Measurements from ENCODE around the gene SLC35G3.
"Not testable (repeated sequence)": the region's sequence is repeated elsewhere in the genome, so short reads cannot be mapped to it uniquely, and the experiment has no call there.

SLC35G3 gene

GRCh38 chr17:35174835-35175334 is 19.3 kb downstream of the SLC35G3 start:
- no peak for DNase-seq (ENCODE audit: extremely low read depth, low read depth)
- H3K4me3 ChIP-seq (replicated peaks; ENCODE audit: low read depth, low read length) = no peak overlapping the region
- TF ChIP-seq CTCF (IDR thresholded peaks at IDR 0.05; ENCODE audit: low read depth, low read length, missing control alignments) = no peak

GRCh38 chr17:35172321-35172720 is 21.9 kb downstream of the SLC35G3 start:
- H3K4me3 ChIP-seq (replicated peaks; ENCODE audit: low read depth, low read length); DNase-seq (ENCODE audit: extremely low read depth, low read depth): not testable (repeated sequence)

GRCh38 chr17:35171834-35172233 is 22.4 kb downstream of the SLC35G3 start:
- H3K4me3 ChIP-seq (replicated peaks; ENCODE audit: low read depth, low read length) = no peak overlapping the region
- TF ChIP-seq CTCF (IDR thresholded peaks at IDR 0.05; ENCODE audit: low read depth, low read length, missing control alignments) = no peak
- no peak for DNase-seq (ENCODE audit: extremely low read depth, low read depth)

GRCh38 chr17:35170968-35171771 is 23.0 kb downstream of the SLC35G3 start:
- DNase-seq (ENCODE audit: extremely low read depth, low read depth) = no peak
- H3K4me3 ChIP-seq (replicated peaks; ENCODE audit: low read depth, low read length) = no peak overlapping the region
- no peak for TF ChIP-seq CTCF (IDR thresholded peaks at IDR 0.05; ENCODE audit: low read depth, low read length, missing control alignments)

GRCh38 chr17:35169835-35170363 is 24.3 kb downstream of the SLC35G3 start:
- no peak for DNase-seq (ENCODE audit: extremely low read depth, low read depth)

GRCh38 chr17:35167666-35168065 is 26.5 kb downstream of the SLC35G3 start:
- H3K4me3 ChIP-seq (replicated peaks; ENCODE audit: low read depth, low read length) = no peak overlapping the region
- no peak for TF ChIP-seq CTCF (IDR thresholded peaks at IDR 0.05; ENCODE audit: low read depth, low read length, missing control alignments)
- no peak for DNase-seq (ENCODE audit: extremely low read depth, low read depth)

More at GRCh38 chr17:35169835-35170363, 24.3 kb downstream of the SLC35G3 start:
- no peak overlapping the region for H3K4me3 ChIP-seq (replicated peaks; ENCODE audit: low read depth, low read length)
- TF ChIP-seq CTCF (IDR thresholded peaks at IDR 0.05; ENCODE audit: low read depth, low read length, missing control alignments) = no peak

- TF ChIP-seq CTCF (IDR thresholded peaks at IDR 0.05; ENCODE audit: low read depth, low read length, missing control alignments) = no peak
- DNase-seq (ENCODE audit: extremely low read depth, low read depth) = no peak
- H3K4me3 ChIP-seq (replicated peaks; ENCODE audit: low read depth, low read length) = no peak overlapping the region
These were observed 27.1 kb downstream of the SLC35G3 start for GRCh38 chr17:35167046-35167445.

Data from HFF-Myc (cell line).